GM18508 (cell line): ENCODE measurements around the gene GATM.
"Not testable (repeated sequence)": the region's sequence is repeated elsewhere in the genome, so short reads cannot be mapped to it uniquely, and the experiment has no call there.

Source experiments
- ATAC-seq: cut with Tn5 transposase; IDR thresholded peaks from one replicate; pipeline ENCODE4 v1.9.1; 2021; ENCODE audit warnings: moderate number of reproducible peaks; ENCODE audit not compliant: insufficient read depth, unreplicated experiment

Gene GATM

GRCh38 chr15:45389351-45389750 lies 11.0 kb upstream of the GATM start:
- no peak for ATAC-seq

DNA sequence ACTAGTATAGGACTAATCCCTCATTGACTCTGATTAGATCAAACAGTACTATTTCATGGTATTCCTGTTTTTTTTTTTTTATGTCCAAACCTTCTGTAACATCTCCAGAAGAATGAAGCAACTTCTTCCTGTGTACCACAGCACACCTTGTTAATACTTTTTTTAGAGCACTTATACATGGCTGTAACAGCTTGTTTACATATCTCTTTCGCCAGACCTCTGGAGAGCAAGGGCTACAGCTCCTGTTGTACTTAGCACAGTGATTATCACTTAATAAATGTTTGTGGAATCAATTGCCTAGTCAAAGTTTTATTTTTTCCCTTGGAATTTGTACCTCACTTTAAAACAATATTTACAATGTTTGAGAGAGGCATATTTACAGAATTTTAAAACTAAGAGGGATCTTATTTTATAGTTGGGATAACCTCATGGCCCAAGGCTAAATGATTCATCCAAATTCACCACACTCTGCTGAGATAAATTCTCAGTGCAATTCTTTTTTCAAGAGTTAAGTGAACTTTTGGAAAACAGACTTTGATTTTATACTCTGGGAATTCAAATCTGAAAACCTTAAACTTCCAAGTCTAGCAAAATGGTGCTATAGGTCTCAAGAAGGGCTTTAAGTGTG lies 9.2 kb upstream of the GATM start:
- no peak for ATAC-seq

- no peak for ATAC-seq
Measured at GRCh38 chr15:45386974-45387373, 8.6 kb upstream of the GATM start.

- no peak for ATAC-seq
Measured at GRCh38 chr15:45386420-45386819, 8.1 kb upstream of the GATM start.

- no peak for ATAC-seq
Measured at GRCh38 chr15:45385590-45385989, 7.2 kb upstream of the GATM start.

DNA sequence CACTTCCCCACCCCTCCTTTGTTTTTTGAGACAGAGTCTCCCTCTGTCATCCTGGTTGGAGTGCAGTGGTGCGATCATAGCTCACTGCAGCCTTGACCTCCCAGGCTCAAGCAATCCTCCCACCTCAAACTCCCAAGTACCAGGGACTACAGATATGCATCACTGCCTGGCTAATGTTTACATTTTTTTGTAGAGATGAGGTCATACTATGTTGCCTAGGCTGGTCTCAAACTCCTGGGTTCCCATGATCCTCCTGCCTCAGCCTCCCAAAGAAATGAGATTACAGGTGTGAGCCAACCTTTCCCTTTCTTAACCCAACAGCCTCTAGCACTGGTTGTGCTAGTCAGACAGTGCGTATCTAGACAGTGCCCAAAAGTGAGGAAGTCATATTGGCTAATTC lies 6.4 kb upstream of the GATM start:
- ATAC-seq, result no peak

GRCh38 chr15:45378913-45379262 lies 544 bp upstream of the GATM start:
- no peak for ATAC-seq

- no peak for ATAC-seq
Measured at GRCh38 chr15:45377609-45378148, 665 bp downstream of the GATM start.

DNA sequence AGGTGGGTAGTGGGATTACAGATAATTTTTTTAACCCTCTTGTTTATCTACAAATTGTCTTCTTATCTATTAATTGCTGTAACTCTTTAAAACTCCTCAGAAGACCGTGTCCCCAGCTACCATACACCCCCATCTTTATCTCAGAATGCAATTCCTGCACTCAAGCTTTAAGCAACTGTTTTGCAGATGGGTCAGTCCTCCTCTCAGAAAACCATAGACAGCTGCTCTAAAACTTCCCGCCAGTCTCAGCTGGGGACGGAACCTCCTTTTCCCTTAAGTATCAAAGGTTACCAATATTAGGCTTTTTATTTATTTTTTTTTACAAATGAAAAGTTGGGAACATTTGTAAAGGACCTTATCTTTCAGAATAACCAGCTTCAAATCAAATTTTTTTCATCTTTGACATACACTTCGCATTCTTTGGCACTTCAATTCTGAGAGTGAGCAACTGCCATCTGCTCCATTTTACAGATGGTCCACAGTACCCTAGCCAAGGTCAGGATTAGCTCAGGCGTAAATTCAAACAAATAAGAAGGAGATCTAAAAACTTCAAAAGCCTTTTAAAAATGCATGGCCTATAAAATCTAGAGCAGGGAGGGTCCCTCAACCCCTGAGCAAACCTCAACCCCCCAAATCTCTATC lies 1.3 kb downstream of the GATM start:
- no peak for ATAC-seq

DNA sequence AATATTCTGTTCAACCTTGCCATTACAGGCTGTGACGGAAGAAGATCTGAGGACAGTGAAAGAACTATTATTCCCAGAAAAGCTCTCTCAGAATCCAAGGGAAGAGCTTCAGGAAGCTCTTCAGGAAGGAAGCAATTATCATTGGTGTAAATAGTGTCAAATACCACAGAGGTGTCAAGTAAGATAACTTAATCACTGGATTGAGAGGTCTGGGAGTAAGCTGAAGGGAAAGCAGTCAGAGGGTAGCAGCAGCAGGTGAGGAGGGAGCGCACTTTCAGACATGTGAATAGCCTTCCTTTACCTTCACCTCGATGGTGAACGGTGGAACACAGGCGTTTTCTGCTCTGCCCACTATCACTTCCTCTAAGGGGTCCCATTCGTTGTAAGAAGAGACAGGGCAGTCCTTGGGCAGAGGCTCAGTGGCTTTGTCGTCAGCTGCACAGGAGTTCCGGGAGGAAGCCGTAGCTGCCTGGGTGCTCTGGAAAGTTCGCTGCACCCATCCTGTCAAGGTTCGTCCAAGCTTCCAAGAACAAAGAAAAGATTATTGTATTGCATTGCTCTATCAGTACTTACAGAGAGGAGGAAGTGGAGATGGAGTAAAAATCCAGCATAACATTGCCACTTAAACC lies 1.9 kb downstream of the GATM start:
- ATAC-seq, result no peak

GRCh38 chr15:45375836-45376235 lies 2.5 kb downstream of the GATM start:
- no peak for ATAC-seq

GRCh38 chr15:45373976-45374375 lies 4.4 kb downstream of the GATM start:
- ATAC-seq, result no peak

DNA sequence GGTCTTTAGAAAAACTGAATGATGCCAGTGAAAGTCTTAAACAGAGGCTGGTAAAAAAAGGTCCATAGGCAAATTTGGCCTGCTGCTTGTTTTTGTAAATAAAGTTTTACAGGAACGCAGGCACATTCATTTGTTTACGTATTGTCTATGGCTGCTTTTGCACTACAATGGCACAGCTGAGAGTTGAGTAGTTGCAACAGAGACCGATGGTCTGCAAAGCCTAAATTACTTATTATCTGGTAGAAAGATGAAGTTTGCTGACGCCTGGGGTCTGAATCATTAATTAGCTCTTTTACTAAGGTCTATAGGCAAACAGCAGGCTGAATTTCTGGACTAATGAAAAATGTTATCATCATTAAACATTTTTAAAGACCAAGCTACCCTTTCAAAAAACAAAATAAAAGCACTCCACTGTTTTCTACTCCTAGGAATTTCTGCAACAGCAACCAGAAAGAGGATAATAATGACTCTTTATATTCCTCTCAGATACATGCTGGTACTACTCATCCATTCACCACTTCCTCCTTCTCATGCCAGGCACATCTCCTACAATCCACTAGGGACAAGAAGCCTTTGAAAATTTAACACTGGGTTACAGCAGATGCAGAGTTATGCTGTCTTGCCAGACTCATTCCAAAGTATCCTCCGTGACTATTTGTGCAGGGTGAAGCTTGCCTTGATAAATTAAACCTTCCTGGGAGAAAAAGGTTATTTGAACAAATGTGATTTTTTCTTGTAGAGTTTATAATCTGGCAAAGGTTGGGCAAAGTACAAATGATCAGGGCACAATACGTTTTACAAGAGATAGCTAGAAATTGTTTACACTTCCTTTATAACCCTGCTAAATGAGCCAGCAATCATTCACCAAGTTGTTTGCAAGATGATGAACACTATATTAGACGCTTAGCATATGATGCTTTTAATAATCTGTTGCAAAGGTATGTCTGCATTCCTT lies 6.0 kb downstream of the GATM start:
- ATAC-seq, result no peak

DNA sequence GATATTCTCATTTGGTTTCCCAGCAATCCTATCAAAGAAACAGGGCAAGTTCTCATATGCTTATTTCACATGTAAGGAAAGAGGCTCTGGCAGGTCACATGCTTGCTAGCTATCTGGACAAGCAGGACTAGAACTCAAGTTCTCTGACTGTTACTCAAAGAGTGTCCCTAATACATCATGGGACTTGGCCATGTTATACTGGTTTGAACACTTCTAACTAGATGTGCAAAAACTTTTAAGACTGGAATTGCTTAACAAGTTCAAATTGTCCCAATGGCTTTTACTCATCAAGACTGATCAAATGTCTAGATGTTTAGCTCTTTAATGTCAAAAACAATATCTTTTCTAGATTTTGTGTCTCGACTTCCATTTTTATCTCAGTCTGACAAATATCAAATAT lies 6.8 kb downstream of the GATM start:
- no peak for ATAC-seq

DNA sequence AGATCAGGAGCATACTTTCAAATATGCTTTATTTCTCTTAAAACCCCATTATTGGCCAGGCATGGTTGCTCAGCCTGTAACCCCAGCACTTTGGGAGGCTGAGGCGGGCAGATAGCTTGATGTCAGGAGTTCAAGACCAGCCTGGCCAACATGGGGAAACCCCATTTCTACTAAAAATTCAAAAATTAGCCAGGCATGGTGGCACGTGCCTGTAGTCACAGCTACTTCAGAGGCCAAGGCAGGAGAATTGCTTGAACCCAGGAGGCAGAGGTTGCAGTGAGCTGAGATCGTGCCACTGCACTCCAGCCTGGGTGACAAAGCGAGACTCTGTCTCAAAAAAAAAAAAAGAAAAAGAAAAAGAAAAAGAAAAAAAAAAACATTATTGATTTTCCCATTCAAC lies 8.3 kb downstream of the GATM start:
- ATAC-seq, result not testable (repeated sequence)

DNA sequence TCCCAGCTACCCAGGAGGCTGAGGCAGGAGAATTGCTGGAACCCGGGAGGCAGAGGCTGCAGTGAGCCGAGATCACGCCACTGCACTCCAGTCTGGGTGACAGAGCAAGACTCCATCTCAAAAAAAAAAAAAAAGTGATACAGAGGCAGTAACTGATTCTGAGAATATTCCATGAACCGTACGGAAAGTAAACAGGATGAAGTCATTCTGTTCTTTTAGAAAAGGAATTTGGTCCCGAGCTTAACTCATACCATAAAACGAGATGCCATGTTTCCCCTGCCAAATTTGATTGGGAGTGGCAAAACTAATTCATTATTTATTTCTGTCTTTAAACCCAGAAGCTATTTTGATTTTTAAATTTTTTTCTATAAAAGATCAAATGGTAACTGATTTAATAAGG lies 11.1 kb downstream of the GATM start:
- not testable (repeated sequence) for ATAC-seq

DNA sequence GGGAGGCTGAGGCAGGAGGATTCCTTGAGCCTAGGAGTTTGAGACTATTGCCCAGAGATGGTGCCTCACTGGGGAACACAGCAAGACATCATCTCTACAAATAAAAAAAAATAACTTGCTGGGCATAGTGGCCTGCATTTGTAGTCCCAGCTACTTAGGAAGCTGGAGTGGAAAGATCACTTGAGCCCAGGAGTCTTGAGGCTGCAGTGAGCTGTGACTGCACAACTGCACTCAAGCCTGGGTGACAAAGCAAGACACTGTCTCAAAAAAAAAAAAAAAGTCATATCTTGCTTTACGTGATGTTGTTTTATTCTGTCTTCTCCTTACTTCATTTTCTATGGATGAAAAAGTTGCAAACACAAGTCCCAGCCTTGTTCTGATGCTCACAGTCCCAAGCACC lies 14.1 kb downstream of the GATM start:
- ATAC-seq, result no peak

- no peak for ATAC-seq
Measured at GRCh38 chr15:45363801-45364200, 14.5 kb downstream of the GATM start.

DNA sequence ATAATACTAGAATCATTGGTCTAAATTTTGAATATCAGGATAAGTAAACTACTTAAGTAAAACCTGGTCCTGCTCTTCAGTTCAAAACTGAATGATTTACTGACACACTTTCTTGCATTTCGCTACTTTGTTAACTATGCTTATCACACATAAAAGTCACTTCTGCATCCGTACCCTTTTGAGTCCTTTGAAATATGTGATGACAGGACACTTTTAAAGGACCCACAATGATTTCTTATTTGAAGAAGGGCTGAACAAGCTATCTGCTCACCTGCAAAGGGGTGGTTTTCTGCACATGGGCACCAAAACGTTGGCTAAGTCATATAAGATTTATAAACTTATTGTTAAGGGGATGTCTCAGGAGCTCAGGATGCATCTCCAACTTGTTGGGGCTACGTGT lies 15.0 kb downstream of the GATM start:
- no peak for ATAC-seq

- ATAC-seq, result no peak
Measured at GRCh38 chr15:45362419-45362818, 15.9 kb downstream of the GATM start.

DNA sequence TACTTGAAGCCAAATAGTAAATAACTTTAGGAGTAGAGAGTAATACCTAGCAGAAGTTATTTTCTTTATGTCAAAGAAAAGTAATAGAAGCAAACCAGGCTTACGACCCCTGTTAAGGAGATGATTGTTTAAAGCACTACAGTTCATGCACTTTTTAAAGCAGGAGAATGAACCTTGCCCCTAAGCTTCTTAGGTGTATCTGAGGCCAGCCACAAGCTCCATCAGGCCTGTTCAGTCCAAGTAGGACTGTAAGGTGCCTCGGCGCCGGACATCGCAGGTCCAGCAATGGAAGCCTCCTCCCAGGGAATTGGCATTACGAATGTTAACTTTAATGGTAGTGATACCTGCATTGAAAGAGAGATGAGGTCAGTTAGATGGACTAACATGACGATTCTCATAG lies 16.5 kb downstream of the GATM start:
- ATAC-seq, result no peak
